KBM-7 (cell line): Measurements from ENCODE around the gene DNAJB13.
A peak's percentile ranks its signal among the peaks of the same experiment; 100 is the strongest.

Experiments
- DNase-seq: peaks from one replicate; pipeline ENCODE4 v3.0.0-alpha.2; 2015
- in situ Hi-C: fragments of 300-500 bp; cut with MboI; formaldehyde crosslinking; loops from 2 replicates; pipeline ENCODE4 v1.14.3; 2020; ENCODE audit warnings: low sequenced_read_pairs, low pct_unique_long_range_greater_than_20kb, mixed read lengths

DNAJB13 gene

GRCh38 chr11:73946798-73947458 is 3.9 kb upstream of the DNAJB13 start:
- peak; percentile 51 for DNase-seq
- in situ Hi-C loops, result no loop called here

GRCh38 chr11:73949246-73949645 is 1.6 kb upstream of the DNAJB13 start:
- in situ Hi-C loops, result no loop called here

GRCh38 chr11:73949912-73950311 is 914 bp upstream of the DNAJB13 start:
- in situ Hi-C loops, result no loop called here
- DNase-seq, result no peak

More at GRCh38 chr11:73949246-73949645, 1.6 kb upstream of the DNAJB13 start:
- no peak for DNase-seq

- in situ Hi-C loops, result no loop called here
- no peak for DNase-seq
Observed at GRCh38 chr11:73951797-73952196, 971 bp downstream of the DNAJB13 start.

GRCh38 chr11:73956876-73957653 is 6.2 kb downstream of the DNAJB13 start:
- DNase-seq, result no peak
- in situ Hi-C loops, result no loop called here

- in situ Hi-C loops, result no loop called here
- no peak for DNase-seq
Observed at GRCh38 chr11:73957654-73958361, 7.0 kb downstream of the DNAJB13 start.

DNA sequence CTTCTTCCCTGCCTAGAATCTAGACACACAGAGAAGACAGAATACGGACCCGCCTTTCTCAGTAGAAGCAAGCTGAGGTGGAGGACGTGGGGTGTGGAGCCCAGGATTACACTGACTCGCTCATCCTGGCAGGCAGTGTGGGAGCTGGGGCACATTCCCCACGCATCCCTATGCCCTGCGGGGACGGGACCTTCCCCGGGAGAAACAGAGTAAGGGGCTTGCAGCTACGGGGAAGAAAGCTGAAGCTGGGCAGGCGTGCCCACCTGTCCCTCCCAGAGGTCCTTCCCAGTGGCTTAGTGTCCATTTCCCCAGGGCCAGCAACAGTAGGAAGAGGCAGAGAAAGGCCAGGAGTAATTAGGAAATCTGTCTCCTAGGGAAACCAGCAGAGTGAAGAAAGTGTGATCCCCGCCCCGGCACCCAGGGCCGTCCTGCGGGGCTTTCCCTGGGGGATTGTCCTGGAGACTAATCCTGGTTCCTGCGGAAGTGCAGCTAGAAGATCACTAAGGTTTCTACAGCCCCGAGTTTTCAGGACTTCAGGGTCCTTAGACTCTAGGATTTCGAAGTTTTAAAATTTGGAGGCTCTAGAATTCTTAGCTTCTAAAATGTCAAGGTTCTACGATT is 7.8 kb downstream of the DNAJB13 start:
- in situ Hi-C loops, result no loop called here
- no peak for DNase-seq

- in situ Hi-C loops, result no loop called here
Observed at GRCh38 chr11:73961321-73961720, 10.5 kb downstream of the DNAJB13 start.

GRCh38 chr11:73962101-73962705 is 11.4 kb downstream of the DNAJB13 start:
- DNase-seq, result no peak
- in situ Hi-C loops, result no loop called here

More at GRCh38 chr11:73961321-73961720, 10.5 kb downstream of the DNAJB13 start:
- no peak for DNase-seq

- DNase-seq, result no peak
- in situ Hi-C loops, result no loop called here
Observed at GRCh38 chr11:73963861-73964260, 13.0 kb downstream of the DNAJB13 start.

- in situ Hi-C loops, result no loop called here
Observed at GRCh38 chr11:73965076-73965763, 14.4 kb downstream of the DNAJB13 start.

GRCh38 chr11:73965764-73966121 is 14.9 kb downstream of the DNAJB13 start:
- DNase-seq, result no peak
- in situ Hi-C loops, result no loop called here

More at GRCh38 chr11:73965076-73965763, 14.4 kb downstream of the DNAJB13 start:
- DNase-seq, result no peak

- no peak for DNase-seq
- in situ Hi-C loops, result no loop called here
Observed at GRCh38 chr11:73968356-73968966, 17.6 kb downstream of the DNAJB13 start.

GRCh38 chr11:73969091-73969490 is 18.3 kb downstream of the DNAJB13 start:
- no peak for DNase-seq
- in situ Hi-C loops, result no loop called here

- DNase-seq, result no peak
- in situ Hi-C loops, result no loop called here
Observed at GRCh38 chr11:73969991-73970800, 19.4 kb downstream of the DNAJB13 start.

GRCh38 chr11:73971175-73971719 is 20.4 kb downstream of the DNAJB13 start:
- in situ Hi-C loops, result no loop called here
- DNase-seq, result no peak

- in situ Hi-C loops, result no loop called here
- no peak for DNase-seq
Observed at GRCh38 chr11:73972187-73972586, 21.4 kb downstream of the DNAJB13 start.
